ENCODE measurements around the gene ARHGEF11.

DNA sequence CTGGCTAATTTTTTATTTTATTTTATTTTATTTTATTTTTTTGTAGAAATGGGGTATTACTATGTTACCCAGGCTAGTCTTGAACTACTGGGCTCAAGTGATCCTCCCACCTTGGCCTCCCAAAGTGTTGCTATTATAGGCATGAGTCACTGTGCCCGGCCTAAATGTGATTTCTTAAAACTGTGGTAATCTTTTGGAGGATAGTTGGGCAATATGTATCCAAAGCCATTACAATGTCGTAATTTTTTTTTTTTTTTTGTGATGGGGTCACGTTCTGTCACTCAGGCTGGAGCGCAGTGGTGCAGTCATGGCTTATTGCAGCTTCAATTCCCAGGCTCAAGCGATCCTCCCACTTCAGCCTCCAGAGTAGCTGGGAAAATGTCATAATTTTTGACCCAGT is 39.9 kb upstream of the ARHGEF11 start:
- TF ChIP-seq, protein P1, sequence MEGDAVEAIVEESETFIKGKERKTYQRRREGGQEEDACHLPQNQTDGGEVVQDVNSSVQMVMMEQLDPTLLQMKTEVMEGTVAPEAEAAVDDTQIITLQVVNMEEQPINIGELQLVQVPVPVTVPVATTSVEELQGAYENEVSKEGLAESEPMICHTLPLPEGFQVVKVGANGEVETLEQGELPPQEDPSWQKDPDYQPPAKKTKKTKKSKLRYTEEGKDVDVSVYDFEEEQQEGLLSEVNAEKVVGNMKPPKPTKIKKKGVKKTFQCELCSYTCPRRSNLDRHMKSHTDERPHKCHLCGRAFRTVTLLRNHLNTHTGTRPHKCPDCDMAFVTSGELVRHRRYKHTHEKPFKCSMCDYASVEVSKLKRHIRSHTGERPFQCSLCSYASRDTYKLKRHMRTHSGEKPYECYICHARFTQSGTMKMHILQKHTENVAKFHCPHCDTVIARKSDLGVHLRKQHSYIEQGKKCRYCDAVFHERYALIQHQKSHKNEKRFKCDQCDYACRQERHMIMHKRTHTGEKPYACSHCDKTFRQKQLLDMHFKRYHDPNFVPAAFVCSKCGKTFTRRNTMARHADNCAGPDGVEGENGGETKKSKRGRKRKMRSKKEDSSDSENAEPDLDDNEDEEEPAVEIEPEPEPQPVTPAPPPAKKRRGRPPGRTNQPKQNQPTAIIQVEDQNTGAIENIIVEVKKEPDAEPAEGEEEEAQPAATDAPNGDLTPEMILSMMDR (IDR thresholded peaks at IDR 0.05), result no peak
- no peak for TF ChIP-seq EP300 (IDR thresholded peaks at IDR 0.05)

Measured in upper lobe of left lung (tissue), 4 donors.